Embryonic facial prominence (tissue), 1 donor: Measurements from ENCODE around the gene GNG11.
"Not testable (repeated sequence)": the region's sequence is repeated elsewhere in the genome, so short reads cannot be mapped to it uniquely, and the experiment has no call there.

ENCODE experiments used
- DNase-seq: peaks from one replicate; pipeline ENCODE4 v3.0.0-alpha.2; 2016; ENCODE audit errors: extremely low spot score

GNG11 gene

GRCh38 chr7:93911242-93911641, 10.3 kb upstream of the GNG11 start:
- not testable (repeated sequence) for DNase-seq

DNA sequence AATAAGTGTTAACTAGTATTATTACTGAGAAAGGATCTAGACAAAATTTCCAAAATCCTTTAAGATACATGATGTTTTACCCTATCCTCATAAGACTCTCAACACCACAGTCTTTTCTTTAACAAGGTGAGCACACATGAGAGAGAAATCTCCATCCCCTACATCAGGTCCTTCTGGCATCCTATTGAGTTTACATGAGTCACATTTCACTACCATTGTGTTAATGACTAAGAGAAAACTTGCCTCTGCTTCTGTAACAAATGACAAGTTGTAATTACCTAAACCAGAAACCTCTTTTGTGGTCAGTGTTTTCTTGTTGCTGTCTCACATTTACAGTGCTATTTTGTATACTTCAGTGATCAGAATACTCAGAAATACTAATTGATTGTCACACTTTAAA, 9.9 kb upstream of the GNG11 start:
- DNase-seq, result not testable (repeated sequence)

DNA sequence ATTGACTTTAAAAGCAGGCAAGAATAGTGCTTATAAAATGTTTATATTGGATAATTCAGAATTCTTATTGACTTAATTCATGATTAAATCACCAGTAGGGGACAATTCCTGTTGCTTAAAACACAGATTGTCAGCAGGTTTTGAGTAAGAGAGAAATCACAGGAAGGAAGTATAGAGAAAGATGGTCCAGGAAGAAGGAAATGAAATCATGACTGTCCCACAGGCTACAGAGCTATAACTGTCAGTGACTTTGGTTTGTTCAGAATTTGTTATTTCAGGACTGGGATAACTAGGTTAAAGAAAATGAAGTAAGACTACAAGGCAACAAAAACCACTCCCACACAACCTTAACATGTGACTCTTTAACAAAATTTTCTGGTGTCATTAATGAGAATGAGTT, 8.3 kb upstream of the GNG11 start:
- no peak for DNase-seq

- no peak for DNase-seq
Observed at GRCh38 chr7:93914581-93915066, 6.9 kb upstream of the GNG11 start.

DNA sequence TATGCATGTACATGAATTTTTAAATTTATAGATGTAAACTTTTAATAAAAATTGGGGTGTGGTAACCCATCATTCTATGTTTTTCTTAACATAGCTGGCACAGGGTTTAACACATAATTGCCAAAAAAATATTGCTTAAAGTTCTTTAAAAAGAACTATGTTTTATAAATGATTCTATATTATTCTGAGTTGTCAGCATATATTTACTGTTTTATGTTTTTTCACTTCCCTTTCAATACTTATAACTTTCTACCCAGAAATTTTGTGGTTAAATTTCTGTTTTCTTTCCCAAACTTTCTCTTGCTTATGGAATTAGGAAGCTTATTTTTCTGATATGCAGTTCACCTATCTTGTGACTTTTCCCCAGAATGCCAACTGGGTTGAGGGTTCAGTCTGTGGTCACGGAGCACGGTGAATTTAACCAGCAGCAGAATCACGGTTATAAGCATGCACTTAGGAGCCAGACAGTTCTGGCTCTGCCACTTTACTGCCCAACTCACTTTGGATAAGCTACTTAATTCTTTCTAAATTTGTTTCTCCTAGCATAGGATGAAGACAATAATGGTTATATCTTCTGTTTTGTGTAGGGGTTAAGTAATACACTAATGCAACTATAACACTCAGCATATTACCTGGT, 6.2 kb upstream of the GNG11 start:
- DNase-seq, result not testable (repeated sequence)

DNA sequence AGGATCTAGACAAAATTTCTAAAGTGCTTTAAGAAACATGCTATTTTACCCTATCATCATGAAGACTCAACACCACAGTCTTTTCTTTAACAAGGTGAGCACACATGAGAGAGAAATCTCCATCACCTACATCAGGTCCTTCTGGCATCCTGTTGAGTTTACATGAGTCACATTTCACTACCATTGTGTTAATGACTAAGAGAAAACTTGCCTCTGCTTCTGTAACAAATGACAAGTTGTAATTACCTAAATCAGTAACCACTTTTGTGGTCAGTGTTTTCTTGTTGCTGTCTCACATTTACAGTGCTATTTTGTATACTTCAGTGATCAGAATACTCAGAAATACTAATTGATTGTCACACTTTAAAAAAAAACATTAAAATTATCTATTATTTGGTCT, 5.6 kb upstream of the GNG11 start:
- not testable (repeated sequence) for DNase-seq

- not testable (repeated sequence) for DNase-seq
Observed at GRCh38 chr7:93916315-93916714, 5.2 kb upstream of the GNG11 start.

DNA sequence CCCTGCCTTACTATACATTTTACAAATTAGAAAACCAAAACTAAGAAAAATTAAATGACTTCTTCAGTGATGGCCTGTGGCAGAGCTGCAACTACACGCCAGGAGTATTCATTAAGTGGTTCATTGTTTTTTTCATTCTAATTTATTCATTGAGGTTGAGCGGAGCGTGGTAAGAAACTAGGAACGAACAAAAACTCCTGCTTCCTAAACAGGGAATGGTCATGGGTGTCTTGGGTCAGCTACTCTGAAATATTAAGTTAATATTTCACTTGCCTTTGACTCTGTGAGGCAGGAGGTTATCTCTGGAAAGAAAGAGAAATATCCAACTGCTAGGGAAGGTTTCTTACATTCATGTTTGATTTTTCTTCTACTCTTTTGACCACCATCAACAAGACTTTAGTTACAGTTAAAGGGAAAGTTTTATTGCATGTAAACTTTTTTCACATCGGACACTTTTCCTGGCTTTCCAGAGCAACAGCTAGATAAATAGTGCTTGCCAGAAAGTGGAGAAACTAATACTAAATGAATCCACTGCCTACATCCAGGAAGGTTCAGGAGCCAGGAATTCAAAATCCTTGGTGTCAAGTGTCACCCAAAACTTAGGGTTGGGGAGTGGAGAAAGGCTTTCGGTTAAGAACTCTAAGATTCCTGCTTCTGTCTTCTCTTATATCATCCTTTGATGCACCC, 896 bp upstream of the GNG11 start:
- DNase-seq, result no peak

- DNase-seq, result no peak
Observed at GRCh38 chr7:93921186-93921585, 349 bp upstream of the GNG11 start.

GRCh38 chr7:93923296-93923695, 1.8 kb downstream of the GNG11 start:
- DNase-seq, result no peak

GRCh38 chr7:93923942-93924341, 2.4 kb downstream of the GNG11 start:
- DNase-seq, result no peak

- DNase-seq, result no peak
Observed at GRCh38 chr7:93926800-93927199, 5.3 kb downstream of the GNG11 start.

- no peak for DNase-seq
Observed at GRCh38 chr7:93927585-93927984, 6.0 kb downstream of the GNG11 start.

- DNase-seq, result no peak
Observed at GRCh38 chr7:93931655-93932054, 10.1 kb downstream of the GNG11 start.

DNA sequence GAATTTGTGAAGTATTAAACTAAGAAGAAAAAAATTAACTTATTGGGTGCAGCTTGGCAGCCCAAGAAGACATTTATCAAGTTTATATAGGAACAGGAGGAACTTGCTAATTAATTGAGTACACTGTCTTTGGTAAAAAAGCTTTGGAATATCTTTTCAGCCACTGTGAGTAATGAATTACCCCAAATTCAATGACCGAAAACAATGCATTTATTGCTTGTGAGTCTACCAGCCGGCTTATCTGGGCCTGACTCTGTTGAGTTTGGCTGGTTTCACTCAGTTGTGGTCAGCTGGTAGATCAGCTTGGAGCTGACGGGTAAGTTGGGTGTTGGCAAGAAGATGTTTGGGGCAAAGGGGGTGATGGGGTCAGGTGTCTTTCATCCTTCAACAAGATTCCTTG, 11.6 kb downstream of the GNG11 start:
- no peak for DNase-seq

- no peak for DNase-seq
Observed at GRCh38 chr7:93935102-93935501, 13.6 kb downstream of the GNG11 start.

DNA sequence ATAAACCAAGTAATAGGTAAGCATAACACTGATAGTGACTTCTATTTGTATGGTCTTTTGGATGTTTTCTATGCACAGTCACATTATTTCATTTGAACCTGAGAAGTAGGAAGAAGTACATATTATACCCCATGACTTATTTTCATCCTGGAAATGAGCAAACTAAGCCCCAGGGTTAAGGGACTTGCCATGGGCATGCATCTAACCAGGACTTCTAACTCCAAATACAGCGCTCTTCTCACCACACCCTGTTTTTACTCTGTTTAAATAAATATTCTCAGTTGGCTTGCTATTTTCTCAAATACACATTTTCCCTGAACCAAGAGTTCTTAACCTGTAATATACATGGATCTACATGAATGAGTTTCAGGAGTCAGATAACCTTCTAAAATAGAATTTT, 16.3 kb downstream of the GNG11 start:
- DNase-seq, result no peak

DNA sequence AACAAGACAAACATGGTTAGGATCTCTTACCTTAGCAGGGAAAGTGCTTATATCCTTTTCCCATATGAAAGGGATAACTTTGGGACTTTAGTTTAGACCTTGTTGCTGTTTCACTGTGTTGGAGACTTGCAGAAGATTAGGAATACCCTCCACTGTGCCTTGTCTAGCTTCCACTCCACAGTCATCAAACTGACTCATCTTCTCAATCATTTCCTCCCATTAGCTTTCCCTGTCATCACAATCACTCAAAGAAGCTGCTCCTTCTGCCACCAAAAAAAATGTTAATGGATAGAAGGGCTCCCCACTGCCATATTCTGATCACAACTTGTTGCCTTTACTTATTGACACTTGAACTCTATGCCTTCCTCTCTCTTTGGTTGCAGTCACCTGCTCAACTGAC, 16.8 kb downstream of the GNG11 start:
- no peak for DNase-seq

DNA sequence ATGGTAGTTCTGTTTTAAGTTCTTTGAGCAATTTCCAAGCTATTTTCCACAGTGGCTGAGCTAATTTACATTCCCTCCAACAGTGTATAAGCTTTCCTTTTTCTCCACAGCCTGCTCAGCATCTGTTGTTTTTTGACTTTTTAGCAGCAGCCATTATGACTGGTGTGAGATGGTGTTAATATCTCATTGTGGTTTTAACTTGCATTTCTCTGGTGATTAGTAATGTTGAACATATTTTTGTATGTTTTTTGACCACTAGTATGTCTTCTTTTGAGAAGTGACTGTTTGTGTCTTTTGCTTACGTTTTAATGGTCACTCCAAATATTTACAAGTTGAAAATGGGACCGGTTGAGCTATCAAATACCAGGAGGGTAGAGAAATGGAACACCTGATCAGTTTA, 20.4 kb downstream of the GNG11 start:
- no peak for DNase-seq

DNA sequence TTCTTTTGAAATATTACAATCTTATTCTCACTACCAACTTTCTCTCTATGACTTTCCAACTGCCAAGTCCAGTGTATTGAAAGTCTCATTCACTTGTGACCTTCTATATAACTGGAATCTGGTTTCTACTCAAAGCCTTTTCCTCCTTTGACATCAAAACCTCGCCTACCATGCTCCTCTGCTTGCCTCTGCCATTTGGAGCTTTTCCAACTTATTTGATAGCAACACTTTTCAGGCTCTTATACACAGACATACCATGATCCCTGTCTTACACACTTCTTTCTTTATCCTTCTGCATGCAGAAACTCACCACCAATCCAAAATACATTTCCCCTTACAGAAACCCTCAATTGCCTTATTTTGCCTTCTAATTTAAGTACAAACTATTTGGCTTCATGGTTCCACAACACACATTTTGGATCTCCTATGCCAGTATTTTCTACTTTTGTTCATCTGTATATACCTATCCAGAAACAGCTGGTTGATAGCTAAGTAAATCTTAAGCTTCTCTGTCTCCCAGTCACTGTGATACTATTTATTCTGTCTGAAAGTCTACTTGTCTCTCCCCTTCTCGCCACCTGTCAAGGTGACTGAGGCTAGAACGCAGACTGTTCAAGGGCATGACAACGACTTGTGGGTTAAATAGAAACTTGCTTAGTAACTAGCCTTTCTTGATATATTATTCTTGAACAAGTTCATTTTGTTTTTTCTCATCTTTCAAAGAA, 22.4 kb downstream of the GNG11 start:
- DNase-seq, result no peak

DNA sequence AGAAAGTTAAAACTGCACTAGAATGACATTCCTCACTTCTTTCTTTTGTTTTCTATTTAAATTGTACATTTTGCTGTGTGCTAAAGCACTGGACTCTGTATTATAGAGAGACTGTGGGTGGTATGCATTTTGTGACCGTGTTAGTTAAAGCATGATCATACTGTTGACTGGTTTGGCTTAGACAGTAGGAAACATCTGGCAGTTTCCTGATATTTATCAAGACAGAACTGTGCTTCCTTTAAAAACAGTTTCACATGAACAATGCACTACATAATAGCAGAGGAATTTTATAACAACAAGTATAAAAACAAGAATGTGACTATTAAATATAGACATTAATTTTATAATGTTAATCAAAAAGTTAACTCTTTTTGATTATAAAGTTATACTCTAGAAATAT, 23.1 kb downstream of the GNG11 start:
- no peak for DNase-seq

DNA sequence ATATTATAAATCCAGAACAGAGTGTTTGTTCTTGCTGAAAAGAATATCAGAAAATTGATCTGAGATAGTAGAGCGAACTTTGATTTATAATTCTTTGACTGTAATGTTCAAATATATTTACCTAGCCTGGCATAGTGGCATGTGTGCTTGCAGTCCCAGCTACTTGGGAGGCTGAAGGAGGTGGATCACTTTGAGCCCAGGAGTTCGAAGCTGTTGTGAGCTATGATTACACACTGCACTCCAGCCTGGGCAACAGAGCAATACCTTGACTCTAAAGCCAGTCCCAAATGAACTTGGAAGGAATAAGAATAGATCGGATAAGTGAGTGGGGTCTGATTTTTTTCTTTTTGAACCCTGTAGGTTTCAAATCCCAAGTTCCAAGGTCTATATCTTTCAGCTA, 23.5 kb downstream of the GNG11 start:
- DNase-seq, result no peak
